ENCODE measurements around the gene CELA3A.

Gene CELA3A

DNA sequence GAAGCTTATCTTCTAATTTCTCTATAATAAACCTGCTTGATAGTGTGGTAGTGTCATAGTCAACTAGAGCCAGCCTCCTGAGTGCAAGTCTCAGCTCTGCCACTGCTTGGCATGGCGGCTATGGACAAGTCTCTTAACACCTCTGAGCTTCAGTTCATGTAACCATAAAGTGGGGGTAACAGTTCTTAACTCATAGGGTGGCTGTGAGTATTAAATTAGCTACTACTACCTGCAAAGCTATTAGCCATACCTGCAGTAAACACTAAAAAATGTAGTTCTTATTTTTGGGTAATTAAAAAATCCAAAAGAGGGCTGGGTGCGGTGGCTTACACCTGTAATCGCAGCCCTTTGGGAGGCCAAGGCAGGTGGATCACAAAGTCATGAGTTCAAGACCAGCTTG is 48.9 kb downstream of the CELA3A start:
- no peak for DNase-seq (ENCODE audit: low read depth, low spot score)

- DNase-seq (ENCODE audit: low read depth, low spot score), result no peak
Measured at GRCh38 chr1:22051607-22052114, 50.2 kb downstream of the CELA3A start.

GRCh38 chr1:22052115-22053016 is 50.9 kb downstream of the CELA3A start, which contains the start of gene CDC42:
CDC42 (plus strand) TSS chr1:22052709; CDS start chr1:22078479, 25,770 bp downstream.
- DNase-seq (ENCODE audit: low read depth, low spot score), result peak; percentile 93

- no peak for DNase-seq (ENCODE audit: low read depth, low spot score)
Measured at GRCh38 chr1:22053017-22053860, 51.8 kb downstream of the CELA3A start.

DNA sequence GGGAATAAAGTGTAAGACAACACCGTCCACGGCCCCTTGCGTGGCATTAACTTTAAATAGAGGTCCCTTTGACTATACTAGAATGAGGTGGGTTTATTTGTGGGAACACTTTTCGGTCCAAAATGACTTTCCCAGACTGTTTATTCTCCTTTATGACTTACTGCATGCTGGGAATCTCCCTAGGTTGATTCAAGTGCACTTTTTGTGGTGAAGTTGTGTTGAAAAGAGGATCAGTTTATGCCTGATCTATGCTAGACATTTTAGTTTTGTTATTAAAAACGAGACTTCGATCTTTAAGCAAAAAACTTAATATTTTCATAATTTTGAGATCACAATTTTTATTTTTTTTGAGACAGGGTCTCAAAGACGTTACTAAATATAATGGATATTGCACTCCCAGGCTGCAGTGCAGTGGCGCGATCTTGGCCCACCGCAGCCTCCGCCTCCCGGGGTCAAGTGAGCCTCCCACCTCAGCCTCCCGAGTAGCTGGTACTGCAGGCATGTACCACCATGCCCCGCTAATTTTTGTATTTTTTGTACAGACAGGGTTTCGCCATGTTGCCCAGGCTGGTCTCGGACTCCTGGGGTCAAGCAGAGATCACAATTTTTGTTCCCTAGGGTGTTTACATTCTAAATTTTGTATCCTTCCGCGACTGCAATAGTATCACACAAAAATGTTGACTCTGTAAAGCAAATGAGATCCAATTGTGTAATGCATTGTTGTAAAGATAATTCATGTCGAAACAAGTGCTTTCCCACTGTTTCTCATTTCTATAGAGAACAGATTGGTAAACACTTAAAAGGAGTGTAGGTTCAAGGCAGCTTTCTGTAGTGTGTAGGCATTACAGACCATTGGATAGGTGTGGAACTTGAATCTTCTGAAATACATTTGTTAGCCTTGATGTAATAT is 52.7 kb downstream of the CELA3A start:
- no peak for DNase-seq (ENCODE audit: low read depth, low spot score)

GRCh38 chr1:22055463-22055862 is 54.0 kb downstream of the CELA3A start:
- no peak for DNase-seq (ENCODE audit: low read depth, low spot score)

DNA sequence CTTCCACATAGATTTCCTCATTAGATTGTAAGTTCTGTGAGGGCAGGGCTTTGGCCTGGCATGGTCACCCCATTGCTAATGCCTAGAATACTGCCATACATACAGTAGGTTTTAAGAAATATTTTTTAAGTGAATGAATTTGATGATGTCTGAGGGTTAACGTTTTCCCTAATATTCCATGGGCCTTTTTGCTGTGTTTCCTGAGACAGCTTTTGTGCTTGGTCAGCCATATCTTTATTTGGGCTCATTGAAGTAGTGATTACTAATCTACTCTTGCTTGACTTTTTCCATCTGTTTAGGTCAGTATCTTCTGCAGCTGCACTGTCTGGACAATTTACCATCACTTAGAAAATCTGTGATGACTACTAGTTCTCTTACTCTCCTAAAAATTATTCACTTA is 54.6 kb downstream of the CELA3A start:
- no peak for DNase-seq (ENCODE audit: low read depth, low spot score)

GRCh38 chr1:22056936-22057335 is 55.5 kb downstream of the CELA3A start:
- no peak for DNase-seq (ENCODE audit: low read depth, low spot score)

DNA sequence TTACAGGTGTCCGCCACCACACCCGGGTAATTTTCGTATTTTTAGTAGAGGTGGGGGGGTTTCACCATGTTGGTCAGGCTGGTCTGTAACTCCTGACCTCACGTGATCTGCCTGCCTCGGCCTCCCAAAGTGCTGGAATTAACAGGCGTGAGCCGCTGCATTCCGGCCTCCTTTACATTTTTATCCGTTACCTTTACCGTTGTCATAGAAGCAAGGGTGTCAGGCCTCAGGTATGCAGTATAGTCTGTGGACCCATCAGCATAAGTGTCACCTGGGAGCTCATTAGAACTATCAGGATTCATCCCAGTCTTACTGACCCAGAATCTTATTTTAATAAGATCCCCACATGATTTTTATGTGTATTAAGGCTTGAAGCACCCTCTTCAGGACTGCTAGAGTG is 56.4 kb downstream of the CELA3A start:
- DNase-seq (ENCODE audit: low read depth, low spot score), result no peak
